GM19099 (cell line): ENCODE results near the gene LRRN2.

ENCODE experiments used
- POLR2A ChIP-seq: IDR thresholded peaks from 3 replicates; pipeline ENCODE4 v1.6.1; 2011; ENCODE audit warnings: low read depth; ENCODE audit not compliant: insufficient read length; ENCODE audit errors: extremely low read depth

LRRN2 gene

DNA sequence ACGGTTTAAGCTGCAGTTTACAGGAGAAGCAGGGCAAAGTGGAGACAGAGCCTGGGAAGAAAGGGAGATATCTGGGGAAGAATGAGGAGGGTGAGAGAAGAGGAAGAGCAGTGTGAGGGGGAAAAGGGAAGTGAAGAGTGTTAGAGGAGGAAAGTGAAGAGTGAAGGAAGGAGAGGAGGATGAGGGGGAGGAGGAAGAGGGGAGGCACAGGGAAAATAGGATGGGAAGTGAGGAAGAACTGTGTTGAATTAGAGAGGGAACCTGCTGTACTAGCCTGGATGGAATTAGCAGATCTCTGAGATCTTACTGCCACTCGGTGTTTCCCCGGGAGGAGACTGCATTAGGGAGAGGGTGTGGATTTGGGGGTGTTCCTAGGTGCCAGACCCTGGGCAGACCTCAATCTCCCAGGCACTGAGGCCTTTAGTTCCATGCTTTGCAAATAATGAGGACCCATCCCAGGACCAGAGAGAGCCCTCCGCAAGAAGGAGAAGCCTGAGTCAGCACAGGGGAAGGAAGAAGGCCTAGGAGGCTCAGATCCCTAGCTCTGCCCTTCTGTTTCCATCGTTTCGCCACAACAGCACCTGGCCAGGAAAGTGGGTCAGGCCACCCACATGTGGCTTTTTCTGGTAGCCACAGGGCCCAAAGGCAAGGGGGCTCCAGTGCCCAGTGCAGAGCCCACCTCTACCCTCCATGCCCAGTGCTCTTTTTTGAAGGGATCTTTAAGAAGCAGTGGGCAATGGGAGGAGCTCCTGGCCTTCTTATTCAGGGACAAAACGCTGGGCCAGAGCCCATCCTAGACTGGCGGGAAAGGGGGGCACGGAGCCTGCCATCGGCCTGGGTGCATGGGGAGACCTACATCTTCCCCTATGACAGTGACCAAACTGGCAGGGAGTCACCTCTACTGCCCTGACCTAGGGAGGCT is 2.0 kb downstream of the LRRN2 start:
- no peak for TF ChIP-seq POLR2A

DNA sequence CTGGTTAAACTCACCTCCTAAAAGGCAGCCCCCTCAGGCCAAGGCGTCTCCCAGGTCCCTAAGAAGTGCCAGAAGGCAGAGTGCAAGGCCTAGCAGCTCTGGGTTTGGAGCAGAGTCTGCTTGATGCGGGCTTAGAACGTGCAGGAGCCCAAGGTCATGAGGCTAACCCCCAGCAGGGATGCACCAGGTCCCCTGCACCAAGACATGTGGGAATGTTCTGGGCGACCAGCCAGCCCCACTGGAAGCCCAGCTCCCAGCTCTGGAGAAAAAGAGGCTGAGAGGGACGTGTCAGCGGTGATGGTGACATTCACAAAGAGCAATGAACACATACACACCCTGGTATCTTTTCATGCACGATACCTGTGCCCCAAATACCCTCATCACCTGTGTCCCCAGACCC is 5.1 kb downstream of the LRRN2 start:
- no peak for TF ChIP-seq POLR2A

DNA sequence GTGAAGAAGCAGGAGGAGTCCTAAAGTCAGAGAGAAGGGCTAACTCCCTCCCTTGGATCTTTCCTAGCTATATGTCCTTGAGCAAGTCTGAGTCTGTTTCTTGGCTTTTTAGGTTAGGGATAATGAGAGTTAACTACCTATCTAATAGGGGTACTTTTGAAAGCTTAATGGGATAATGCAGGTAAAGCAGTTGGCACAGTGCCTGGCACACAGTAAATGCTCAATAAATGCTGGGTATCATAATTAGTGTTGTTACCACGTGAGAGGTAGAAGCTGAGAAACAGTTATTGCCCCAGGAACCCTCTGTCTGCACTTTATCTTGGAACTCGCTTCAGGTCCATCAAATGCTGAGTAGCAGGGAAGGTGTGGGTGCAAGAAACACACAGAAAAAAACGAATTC is 5.5 kb downstream of the LRRN2 start:
- TF ChIP-seq POLR2A = no peak

DNA sequence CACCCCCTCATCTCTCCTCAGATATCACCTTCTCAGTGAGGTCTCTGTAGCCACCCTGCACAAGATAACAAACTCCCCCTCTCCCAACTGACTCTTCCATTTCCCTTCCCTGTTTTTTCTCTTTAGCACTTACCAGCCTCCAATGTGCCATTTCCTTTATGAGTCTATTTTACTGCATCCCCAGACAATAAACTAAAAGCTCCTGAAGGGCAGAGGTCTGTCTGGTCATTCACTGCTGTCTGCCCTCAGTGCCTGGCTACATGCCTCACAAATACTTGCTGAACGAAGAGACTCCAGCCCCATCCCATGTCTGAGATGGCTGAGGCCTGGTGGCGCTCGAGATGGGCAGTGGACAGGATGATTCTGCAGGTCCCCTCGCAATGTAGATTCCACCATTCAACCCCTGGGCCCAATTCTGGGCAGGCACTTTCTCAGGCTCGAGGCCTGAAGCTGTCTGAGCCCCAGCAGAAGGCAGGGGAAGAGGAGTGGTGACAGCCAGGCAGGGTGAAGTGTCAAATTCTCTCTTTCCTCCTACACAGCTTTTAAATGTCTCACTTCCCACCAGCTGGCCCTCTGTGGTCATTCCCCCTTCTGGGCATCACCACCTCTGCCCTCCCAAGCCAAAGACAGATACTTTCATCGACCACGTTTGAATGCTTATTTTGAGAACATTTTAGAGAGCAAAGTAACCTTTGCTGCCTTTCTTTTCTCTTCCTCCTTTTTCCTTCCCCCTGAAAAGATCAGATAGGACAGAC is 6.6 kb downstream of the LRRN2 start:
- no peak for TF ChIP-seq POLR2A

DNA sequence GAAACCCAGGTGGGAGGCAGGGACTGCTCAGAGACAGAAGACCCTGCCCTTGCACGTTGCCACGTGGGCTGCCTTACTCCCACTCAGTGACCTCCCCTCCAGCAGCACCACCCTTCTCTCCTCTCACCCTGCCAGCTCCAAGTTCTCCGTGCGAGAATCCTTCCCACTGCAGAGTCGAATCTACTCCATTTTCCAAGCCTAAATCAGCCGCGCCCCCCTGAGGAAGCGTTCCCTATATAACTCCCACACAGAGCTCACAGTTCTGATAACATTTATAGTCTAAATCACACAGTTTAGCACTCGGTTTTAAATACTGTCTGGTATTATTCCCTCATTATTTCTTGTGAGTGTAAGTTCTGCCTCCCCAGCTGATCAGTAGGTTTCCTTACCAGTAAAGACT is 7.7 kb downstream of the LRRN2 start:
- TF ChIP-seq POLR2A = no peak

DNA sequence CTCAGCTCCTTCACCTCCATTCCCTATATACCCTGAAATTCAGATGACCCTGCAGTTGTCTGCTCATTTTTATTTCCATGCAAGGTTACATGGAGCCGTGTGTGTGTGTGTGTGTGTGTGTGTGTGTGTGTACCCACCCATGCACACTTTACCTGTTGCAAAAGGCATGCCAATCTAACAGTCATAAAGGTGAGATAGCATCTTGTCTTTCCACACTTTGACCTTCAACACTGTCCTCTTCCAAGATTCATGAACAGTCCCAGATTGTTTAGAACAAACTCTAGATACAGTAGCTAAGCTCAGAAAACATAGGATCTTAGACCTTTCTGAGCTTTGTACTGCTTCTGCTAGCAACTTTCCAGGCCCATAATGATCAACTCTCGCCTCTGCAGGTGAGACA is 9.5 kb downstream of the LRRN2 start:
- no peak for TF ChIP-seq POLR2A

DNA sequence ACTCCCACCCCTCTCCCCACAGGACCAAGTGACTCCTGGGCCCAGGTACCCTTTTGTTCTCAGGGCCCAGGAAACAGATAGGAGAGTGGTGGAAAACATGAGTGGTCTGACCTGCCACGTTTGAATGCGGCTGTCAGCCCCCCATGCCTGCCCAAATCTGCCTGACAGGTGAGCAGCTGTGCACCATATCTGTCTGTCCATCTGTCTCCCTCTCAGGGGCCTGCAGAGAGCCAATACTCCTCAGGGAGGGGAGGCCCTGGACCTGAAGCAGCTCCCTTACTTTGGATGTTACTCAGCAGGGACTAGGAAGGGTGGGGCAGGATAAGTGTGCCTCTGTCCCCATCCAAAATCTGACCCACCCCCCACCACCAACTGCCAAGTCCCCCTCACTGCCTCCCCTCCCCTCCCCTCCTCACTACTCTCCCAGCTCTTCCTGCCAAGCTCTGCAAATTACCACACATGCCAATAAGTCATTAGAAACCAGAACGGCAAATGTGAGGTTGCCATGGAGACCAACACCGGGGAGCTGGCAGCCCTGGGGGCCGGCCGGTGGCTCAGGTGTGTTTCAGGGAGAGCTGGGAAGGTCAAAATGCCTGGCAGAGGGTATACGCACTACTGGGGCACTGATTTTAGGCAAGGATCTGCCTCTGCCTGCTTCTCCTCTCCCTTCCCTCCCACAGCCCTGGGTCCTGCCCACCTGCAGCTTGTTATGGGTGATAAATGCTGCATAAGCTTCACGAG is 11.5 kb downstream of the LRRN2 start:
- no peak for TF ChIP-seq POLR2A

DNA sequence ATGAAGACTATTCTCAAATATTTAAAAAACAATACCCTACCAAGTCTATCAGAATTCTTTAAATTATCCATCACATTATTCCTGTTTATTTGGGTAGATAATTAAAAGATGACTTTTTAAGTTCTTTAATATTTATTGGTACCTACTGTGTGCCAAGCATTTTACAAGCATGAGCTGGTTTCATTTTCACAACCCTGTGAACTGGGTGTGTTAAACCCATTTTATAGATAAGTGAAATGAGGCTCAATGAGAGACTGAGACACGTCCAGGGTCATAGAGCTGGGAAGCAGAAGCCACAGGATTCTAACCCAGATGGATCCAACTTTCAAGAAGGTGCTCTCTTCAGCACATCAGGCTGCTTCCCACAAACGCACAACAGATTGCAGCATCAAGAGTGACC is 12.3 kb downstream of the LRRN2 start:
- no peak for TF ChIP-seq POLR2A

DNA sequence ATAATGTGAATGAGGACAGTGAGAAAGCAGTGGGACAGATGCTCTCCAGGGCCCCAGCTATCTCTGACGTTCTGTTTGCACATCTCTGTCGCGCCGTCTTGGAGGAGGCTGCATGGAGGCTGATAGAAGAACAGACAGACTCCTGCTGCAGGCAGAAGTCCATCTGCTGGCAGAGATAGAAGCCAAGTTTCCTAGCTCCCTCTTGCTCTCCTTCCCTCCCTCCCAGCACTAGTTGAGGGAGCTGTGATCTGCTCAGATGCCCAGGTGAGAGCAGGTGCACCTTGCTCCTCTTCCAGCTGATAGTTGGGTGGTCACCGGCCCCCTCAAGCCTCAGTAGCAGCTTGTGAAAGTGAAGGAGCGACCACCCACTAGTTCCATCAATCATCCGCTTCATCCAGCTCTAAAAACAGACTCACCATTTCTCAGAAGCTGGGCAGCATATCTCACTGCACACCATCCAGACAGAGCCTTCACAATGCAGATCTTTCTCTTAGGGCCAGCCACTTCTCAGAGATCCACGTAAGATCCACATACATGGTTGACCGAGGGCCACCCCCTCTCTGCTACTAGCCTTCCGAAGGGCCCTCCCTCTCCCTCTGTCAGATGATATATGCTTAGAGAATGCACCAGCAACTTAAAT is 12.9 kb downstream of the LRRN2 start:
- TF ChIP-seq POLR2A = no peak

DNA sequence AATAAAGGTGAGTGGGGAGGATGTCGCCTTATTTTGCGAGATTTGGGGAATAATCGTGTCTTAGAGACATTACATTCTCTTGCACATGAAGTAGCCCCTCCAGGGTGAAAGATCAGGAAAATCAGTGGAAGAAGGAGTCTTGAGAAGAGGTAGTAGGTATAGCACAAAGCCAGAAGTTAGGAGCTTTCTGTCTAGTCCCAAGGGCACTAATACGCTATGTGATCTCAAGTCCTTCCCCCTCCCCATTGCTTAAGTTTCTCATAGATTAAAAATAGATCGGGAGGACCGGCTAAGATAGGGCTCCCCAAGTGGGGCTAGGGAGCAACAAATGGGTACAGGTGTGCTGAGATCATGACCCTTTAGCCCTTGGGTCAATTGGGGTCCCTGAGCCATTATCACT is 13.5 kb downstream of the LRRN2 start:
- TF ChIP-seq POLR2A = no peak

DNA sequence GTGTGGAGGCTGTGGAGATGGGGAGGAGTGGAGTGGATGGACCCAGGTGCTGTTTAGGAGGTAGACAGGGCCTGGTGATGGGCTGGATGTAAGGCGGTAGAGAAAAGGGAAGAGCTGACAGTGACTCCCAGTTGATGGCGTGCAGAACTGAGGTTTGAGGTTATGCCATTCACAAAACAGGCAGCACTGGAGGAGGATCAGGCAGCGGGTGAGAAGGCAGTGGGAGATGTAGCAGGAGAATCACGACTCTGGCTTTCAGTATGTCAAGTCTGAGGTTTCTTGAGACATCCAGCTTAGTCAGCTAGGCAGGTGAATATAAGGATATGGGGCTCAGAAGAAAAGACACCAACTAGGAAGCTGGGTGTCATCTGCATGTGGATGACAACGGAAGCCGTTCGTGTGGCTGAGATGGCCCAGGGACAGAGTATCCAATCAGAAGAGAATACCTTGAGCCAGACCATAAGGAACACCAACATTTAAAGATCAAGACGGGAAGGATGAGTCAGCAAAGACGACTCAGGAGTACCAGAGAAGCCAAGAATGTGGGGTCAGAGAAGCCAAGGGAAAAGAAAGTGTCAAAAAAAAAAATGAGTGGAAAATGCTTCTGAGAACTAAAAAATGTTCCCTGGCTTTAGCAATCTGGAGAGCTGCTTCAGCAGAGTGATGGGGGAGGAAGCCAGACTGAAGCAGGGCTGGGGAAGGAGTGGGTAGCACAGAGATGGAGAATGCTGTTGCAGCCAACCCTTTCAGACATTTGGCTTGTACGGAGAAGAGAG is 15.2 kb downstream of the LRRN2 start:
- no peak for TF ChIP-seq POLR2A

DNA sequence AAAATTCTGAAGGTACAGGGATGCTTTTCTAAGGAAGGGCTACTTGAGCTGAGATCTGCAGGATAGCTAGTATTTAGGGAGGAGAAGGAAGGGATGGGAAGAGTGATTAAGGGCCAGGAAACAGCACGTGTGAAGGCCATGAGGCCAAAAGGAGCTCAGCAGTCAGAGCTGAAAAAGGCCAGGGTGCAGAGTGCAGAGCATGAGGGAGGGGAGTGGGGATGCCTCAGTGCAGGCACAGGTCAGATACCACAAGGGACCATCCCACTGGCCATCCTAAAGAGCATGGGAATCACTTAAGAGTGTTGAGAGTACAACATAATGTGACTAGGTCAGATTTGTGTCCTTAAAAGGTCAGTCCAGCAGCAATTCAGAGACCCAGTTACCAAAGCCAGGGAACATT is 16.0 kb downstream of the LRRN2 start:
- TF ChIP-seq POLR2A = no peak

DNA sequence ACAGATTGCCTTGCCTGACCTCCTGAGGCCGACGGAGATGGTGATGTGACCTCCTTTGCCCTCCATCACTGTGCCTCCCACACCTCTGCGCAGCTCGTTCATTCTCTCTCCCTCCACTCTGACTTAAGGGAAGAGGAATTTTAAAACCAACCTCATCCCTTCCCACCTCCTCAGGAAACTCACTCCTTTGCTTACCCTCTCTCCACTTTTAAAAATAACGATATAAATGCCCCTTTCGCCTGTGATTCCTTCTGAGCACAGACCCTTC is 21.2 kb downstream of the LRRN2 start:
- TF ChIP-seq POLR2A = no peak

DNA sequence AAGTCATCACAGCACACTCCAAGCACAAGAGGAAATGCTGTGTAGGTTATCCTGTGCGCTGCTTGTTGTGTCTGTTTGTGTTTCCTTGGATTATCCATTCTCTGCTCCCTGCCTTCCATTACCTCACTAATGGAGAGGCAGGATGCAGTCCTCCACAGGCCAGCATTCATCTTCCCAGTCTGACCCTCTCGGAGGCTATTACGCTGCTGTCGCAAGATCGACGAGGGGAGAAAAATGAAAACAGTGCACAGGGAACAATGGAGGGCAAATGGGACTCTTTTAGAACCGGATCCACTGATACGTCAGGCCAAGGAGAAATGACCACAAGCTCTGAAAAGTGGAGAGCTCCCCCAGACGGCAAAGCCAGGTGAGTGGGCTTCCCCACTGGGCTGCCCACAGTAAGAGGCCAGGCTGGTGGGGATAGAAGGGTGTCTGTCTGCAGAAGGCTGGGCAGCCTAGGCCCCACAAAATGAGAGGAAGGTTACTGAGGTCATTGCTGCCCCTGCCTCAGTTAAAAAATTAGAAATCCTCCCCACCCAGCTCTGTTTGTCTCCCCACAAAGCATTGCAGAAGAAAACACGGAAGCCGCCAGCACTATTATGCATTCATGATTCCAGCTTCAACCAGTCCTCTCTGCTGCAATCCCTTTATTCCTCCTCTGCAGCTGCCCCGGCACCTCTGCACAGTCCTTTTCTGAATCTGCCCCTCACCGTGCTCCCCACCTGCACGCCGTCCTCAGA is 21.7 kb downstream of the LRRN2 start:
- no peak for TF ChIP-seq POLR2A
